Central memory CD4-positive, alpha-beta T cell (primary cell): ENCODE measurements around the gene TTC28.

Experiments used
- DNase-seq: peaks from one replicate; pipeline ENCODE4 v3.0.0; 2022

TTC28 gene

GRCh38 chr22:28346308-28346707 lies 333.3 kb downstream of the TTC28 start:
- no peak for DNase-seq

GRCh38 chr22:28344918-28345703 lies 334.5 kb downstream of the TTC28 start:
- DNase-seq = no peak

GRCh38 chr22:28341001-28341400 lies 338.6 kb downstream of the TTC28 start:
- no peak for DNase-seq

- DNase-seq = no peak
These were observed 346.6 kb downstream of the TTC28 start for GRCh38 chr22:28333088-28333487.

- no peak for DNase-seq
These were observed 347.2 kb downstream of the TTC28 start for GRCh38 chr22:28332410-28332809.

GRCh38 chr22:28331695-28332094 lies 347.9 kb downstream of the TTC28 start:
- no peak for DNase-seq

- DNase-seq = no peak
These were observed 350.2 kb downstream of the TTC28 start for GRCh38 chr22:28329186-28330073.

GRCh38 chr22:28328756-28329155 lies 350.9 kb downstream of the TTC28 start:
- DNase-seq = no peak

- DNase-seq = no peak
These were observed 363.6 kb downstream of the TTC28 start for GRCh38 chr22:28316014-28316413.

- DNase-seq = no peak
These were observed 364.7 kb downstream of the TTC28 start for GRCh38 chr22:28314959-28315358.

GRCh38 chr22:28310299-28310698 lies 369.3 kb downstream of the TTC28 start:
- no peak for DNase-seq

GRCh38 chr22:28299753-28300152 lies 379.9 kb downstream of the TTC28 start:
- no peak for DNase-seq

GRCh38 chr22:28299309-28299708 lies 380.3 kb downstream of the TTC28 start:
- no peak for DNase-seq

GRCh38 chr22:28297504-28297903 lies 382.1 kb downstream of the TTC28 start:
- no peak for DNase-seq

- no peak for DNase-seq
These were observed 383.2 kb downstream of the TTC28 start for GRCh38 chr22:28296452-28296851.

GRCh38 chr22:28283068-28283654 lies 396.5 kb downstream of the TTC28 start:
- DNase-seq = no peak

- DNase-seq = no peak
These were observed 397.1 kb downstream of the TTC28 start for GRCh38 chr22:28282405-28283067.

- DNase-seq = no peak
These were observed 399.8 kb downstream of the TTC28 start for GRCh38 chr22:28279888-28280287.

GRCh38 chr22:28269277-28269676 lies 410.4 kb downstream of the TTC28 start:
- no peak for DNase-seq

- DNase-seq = no peak
These were observed 410.8 kb downstream of the TTC28 start for GRCh38 chr22:28268850-28269249.

- no peak for DNase-seq
These were observed 411.5 kb downstream of the TTC28 start for GRCh38 chr22:28268171-28268570.

- no peak for DNase-seq
These were observed 419.0 kb downstream of the TTC28 start for GRCh38 chr22:28260619-28261018.

- no peak for DNase-seq
These were observed 419.8 kb downstream of the TTC28 start for GRCh38 chr22:28259774-28260312.
